Renal cortical epithelial cell (primary cell): ENCODE measurements around the gene SLC30A1. TPM values are rescaled to one million over a fixed set of nuclear protein-coding genes. Genes with fewer than 3 reads are reported as not detected.
"Not testable (repeated sequence)": the region's sequence is repeated elsewhere in the genome, so short reads cannot be mapped to it uniquely, and the experiment has no call there.

Source experiments
- DNase-seq: peaks from one replicate; pipeline ENCODE4 v3.0.0-alpha.2; 2011; ENCODE audit warnings: low read depth
- total RNA-seq: library from RNA; depleted of rRNA; stranded (reverse); fragments of >200 nt; gene quantifications from 2 replicates; pipeline ENCODE4 v1.2.3, GENCODE V29; 2014

The SLC30A1 gene
- total RNA-seq = 29.7 and 74.4 TPM in 2 replicates

GRCh38 chr1:211578640-211579439 is at the start of gene SLC30A1:
SLC30A1 (minus strand) TSS chr1:211579161; CDS start chr1:211578612, 549 bp downstream.
- peak; percentile 93 for DNase-seq

GRCh38 chr1:211628417-211628816 is 49.5 kb upstream of the SLC30A1 start:
- DNase-seq = no peak

GRCh38 chr1:211627259-211627658 is 48.3 kb upstream of the SLC30A1 start:
- DNase-seq = no peak

GRCh38 chr1:211625866-211626265 is 46.9 kb upstream of the SLC30A1 start:
- DNase-seq = not testable (repeated sequence)

GRCh38 chr1:211625040-211625439 is 46.1 kb upstream of the SLC30A1 start:
- peak; percentile 79 for DNase-seq

GRCh38 chr1:211623515-211623914 is 44.6 kb upstream of the SLC30A1 start:
- DNase-seq = no peak

- DNase-seq = peak; percentile 52
Observed at GRCh38 chr1:211621447-211622198, 42.7 kb upstream of the SLC30A1 start.

- DNase-seq = no peak
Observed at GRCh38 chr1:211620097-211620496, 41.1 kb upstream of the SLC30A1 start.

- no peak for DNase-seq
Observed at GRCh38 chr1:211619033-211619996, 40.4 kb upstream of the SLC30A1 start.

- no peak for DNase-seq
Observed at GRCh38 chr1:211616965-211617297, 38.0 kb upstream of the SLC30A1 start.

GRCh38 chr1:211616231-211616964 is 37.4 kb upstream of the SLC30A1 start:
- no peak for DNase-seq

GRCh38 chr1:211614615-211615014 is 35.7 kb upstream of the SLC30A1 start:
- DNase-seq = no peak

GRCh38 chr1:211613951-211614350 is 35.0 kb upstream of the SLC30A1 start:
- DNase-seq = no peak

- peak; percentile 73 for DNase-seq
Observed at GRCh38 chr1:211613108-211613947, 34.4 kb upstream of the SLC30A1 start.

- no peak for DNase-seq
Observed at GRCh38 chr1:211612786-211613107, 33.8 kb upstream of the SLC30A1 start.

GRCh38 chr1:211611818-211612217 is 32.9 kb upstream of the SLC30A1 start:
- DNase-seq = no peak

GRCh38 chr1:211610779-211611556 is 32.0 kb upstream of the SLC30A1 start:
- peak; percentile 40 for DNase-seq

- peak; percentile 35 for DNase-seq
Observed at GRCh38 chr1:211609120-211610024, 30.4 kb upstream of the SLC30A1 start.
